Activated CD8-positive, alpha-beta T cell treated with anti-CD3 and anti-CD28 coated beads, Interleukin-2, amount 10 ng/mL, durations not matched to agents 7 days and 5 days (primary cell): Measurements from ENCODE around the gene CSNK2A1. TPM values are rescaled to one million over a fixed set of nuclear protein-coding genes. Genes with fewer than 3 reads are reported as not detected.
A peak's percentile ranks its signal among the peaks of the same experiment; 100 is the strongest.

Experiments
- ATAC-seq: fragments of 150-1000 bp; cut with Tn5 transposase; one replicate; pipeline ENCODE4 v1.10.0; 2021; ENCODE audit warnings: moderate library complexity
- CTCF ChIA-PET: fragments of 350-600 bp; sonication (Branson Sonifier 250); formaldehyde crosslinking; loops from one replicate; lab custom pipeline; 2021; ENCODE audit warnings: antibody characterized with exemption; lab: Charles Lee
- POLR2A ChIA-PET: fragments of 350-600 bp; sonication (Branson Sonifier 250); formaldehyde crosslinking; loops from one replicate; lab custom pipeline; 2021; ENCODE audit warnings: antibody characterized with exemption; lab: Charles Lee
- DNase-seq: peaks from one replicate; pipeline ENCODE4 v3.0.0-alpha.2; 2020
- H3K27ac Mint-ChIP-seq: one replicate; pipeline ENCODE4 v1.8.0; 2021; ENCODE audit warnings: mild to moderate bottlenecking, mixed read lengths
- H3K27me3 Mint-ChIP-seq: one replicate; pipeline ENCODE4 v1.8.0; 2021; ENCODE audit warnings: low read depth, mixed read lengths
- H3K36me3 Mint-ChIP-seq: one replicate; pipeline ENCODE4 v1.8.0; 2021; ENCODE audit warnings: low read depth, mixed read lengths
- H3K4me1 Mint-ChIP-seq: one replicate; pipeline ENCODE4 v1.8.0; 2021; ENCODE audit warnings: low read depth, mixed read lengths
- H3K4me3 Mint-ChIP-seq: one replicate; pipeline ENCODE4 v1.8.0; 2021; ENCODE audit warnings: mild to moderate bottlenecking, mixed read lengths
- H3K9me3 Mint-ChIP-seq: one replicate; pipeline ENCODE4 v1.8.0; 2022; ENCODE audit warnings: mixed read lengths; ENCODE audit not compliant: insufficient read depth
- total RNA-seq, 2 experiments: library from RNA; stranded (reverse); gene quantifications; one replicate each; pipeline ENCODE4 v1.2.3, GENCODE V29; 2021

The CSNK2A1 gene
- total RNA-seq, 2 experiments from 2014 or later: 116 to 121 TPM

GRCh38 chr20:562232-562897 is 18.8 kb upstream of the CSNK2A1 start:
- DNase-seq: no peak
- Mint-ChIP-seq H3K36me3 (no peaks in the 10 kb centered on the region), H3K4me1 (no peaks in the 10 kb centered on the region), H3K9me3 (no peaks in the 10 kb centered on the region), H3K4me3 (no peak overlapping the region), H3K27ac (no peak overlapping the region), H3K27me3 (peaks cover 13% of the 10 kb centered on the region)
- ATAC-seq: no peak
- CTCF ChIA-PET: interaction anchor here (0.6 to 3.4 kb wide), 9 partner anchors 10 to 177 kb away, joined by 3 to 39 read pairs (median 5); no protein-coding TSS in a partner anchor
- POLR2A ChIA-PET: interaction anchor here (1.0 to 1.4 kb wide), 2 partner anchors 19 to 20 kb away, joined by 3 read pairs; partner anchors contain the start of gene CSNK2A1

GRCh38 chr20:561437-562231 is 18.0 kb upstream of the CSNK2A1 start:
- H3K27ac Mint-ChIP-seq: no peak overlapping the region
- H3K9me3 Mint-ChIP-seq: no peaks in the 10 kb centered on the region
- ChIA-PET POLR2A (interaction anchor here (0.6 to 1.0 kb wide), 2 partner anchors 18 to 36 kb away, joined by 3 read pairs; partner anchors contain the start of gene CSNK2A1), CTCF (interaction anchor here (0.8 to 3.4 kb wide), 10 partner anchors 9 to 177 kb away, joined by 3 to 39 read pairs (median 6); partner anchors contain the start of gene CSNK2A1)
- no peak overlapping the region for H3K4me3 Mint-ChIP-seq
- H3K27me3 Mint-ChIP-seq: peaks cover 8% of the 10 kb centered on the region
- peak; percentile 67 for DNase-seq
- H3K36me3 Mint-ChIP-seq: no peaks in the 10 kb centered on the region
- peak; percentile 77 for ATAC-seq
- H3K4me1 Mint-ChIP-seq: no peaks in the 10 kb centered on the region

- no peak overlapping the region for H3K4me3 Mint-ChIP-seq
- no peak overlapping the region for H3K27ac Mint-ChIP-seq
- POLR2A ChIA-PET: no interaction called here
- CTCF ChIA-PET: interaction anchor here (0.7 to 3.4 kb wide), 7 partner anchors 17 to 178 kb away, joined by 3 to 39 read pairs (median 5); partner anchors contain the start of gene CSNK2A1
- no peak for ATAC-seq
- no peak for DNase-seq
- peaks cover 13% of the 10 kb centered on the region for H3K27me3 Mint-ChIP-seq
- H3K36me3 Mint-ChIP-seq: no peaks in the 10 kb centered on the region
- H3K9me3 Mint-ChIP-seq: no peaks in the 10 kb centered on the region
- H3K4me1 Mint-ChIP-seq: no peaks in the 10 kb centered on the region
Observed at GRCh38 chr20:560680-561079, 17.1 kb upstream of the CSNK2A1 start.

DNA sequence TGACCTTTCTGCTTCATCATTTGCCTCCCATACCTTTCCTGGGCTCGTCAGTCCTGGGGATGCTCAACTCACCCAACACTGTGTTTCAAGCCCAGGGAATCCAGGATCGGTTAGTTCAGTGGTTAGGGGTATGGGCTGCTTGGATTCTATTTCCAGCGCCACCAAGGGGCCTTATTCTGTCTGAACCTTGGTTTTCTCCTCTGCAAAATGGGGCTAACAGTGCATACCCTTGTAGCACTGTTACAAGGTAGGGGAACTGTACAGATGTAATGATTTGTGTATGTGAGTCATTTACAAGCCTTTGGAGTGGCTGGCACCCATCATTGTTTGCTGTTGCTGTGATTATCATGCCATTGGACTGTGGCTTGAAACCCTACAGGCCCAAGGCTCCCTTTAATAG is 14.5 kb upstream of the CSNK2A1 start:
- CTCF ChIA-PET: interaction anchor here (3.0 kb wide), 1 partner anchor 87 kb away, joined by 8 read pairs; no protein-coding TSS in a partner anchor
- POLR2A ChIA-PET: no interaction called here

DNA sequence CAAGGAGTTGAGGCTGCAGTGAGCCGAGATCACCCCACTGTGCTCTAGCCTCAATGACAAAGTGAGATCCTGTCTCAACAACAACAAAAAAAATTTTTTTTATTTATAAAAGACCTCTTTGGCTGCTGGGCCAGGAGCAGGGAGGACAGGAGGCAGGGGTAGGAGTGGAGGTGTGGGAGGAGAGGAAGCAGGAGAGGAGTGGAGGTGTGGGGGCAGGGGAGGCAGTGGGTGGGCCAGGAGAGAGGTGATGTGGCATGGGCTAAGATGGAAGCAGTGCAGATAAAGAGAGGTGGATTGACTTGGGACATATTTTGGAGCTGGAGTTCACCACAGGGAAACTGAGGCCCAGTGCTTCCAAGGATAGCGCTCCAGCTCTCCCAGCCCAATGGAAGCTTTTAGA is 13.4 kb upstream of the CSNK2A1 start:
- H3K4me3 Mint-ChIP-seq: no peak overlapping the region
- H3K27ac Mint-ChIP-seq: no peak overlapping the region
- ChIA-PET POLR2A (no interaction called here), CTCF (interaction anchor here (3.0 kb wide), 1 partner anchor 89 kb away, joined by 8 read pairs; no protein-coding TSS in a partner anchor)
- H3K27me3 Mint-ChIP-seq: peaks cover 31% of the 10 kb centered on the region
- DNase-seq: no peak
- H3K9me3 Mint-ChIP-seq: no peaks in the 10 kb centered on the region
- no peaks in the 10 kb centered on the region for H3K36me3 Mint-ChIP-seq
- H3K4me1 Mint-ChIP-seq: no peaks in the 10 kb centered on the region
- ATAC-seq: no peak

More for the DNA sequence above, 14.5 kb upstream of the CSNK2A1 start:
- DNase-seq (no peak), ATAC-seq (no peak)
- Mint-ChIP-seq H3K9me3 (no peaks in the 10 kb centered on the region), H3K4me1 (no peaks in the 10 kb centered on the region), H3K4me3 (no peak overlapping the region), H3K27me3 (peaks cover 28% of the 10 kb centered on the region), H3K36me3 (no peaks in the 10 kb centered on the region), H3K27ac (no peak overlapping the region)

GRCh38 chr20:555976-556385 is 12.4 kb upstream of the CSNK2A1 start:
- no peak for DNase-seq
- ChIA-PET CTCF (interaction anchor here (3.0 kb wide), 1 partner anchor 90 kb away, joined by 8 read pairs; no protein-coding TSS in a partner anchor), POLR2A (no interaction called here)
- no peak for ATAC-seq
- peaks cover 34% of the 10 kb centered on the region for H3K27me3 Mint-ChIP-seq
- no peaks in the 10 kb centered on the region for H3K4me1 Mint-ChIP-seq
- no peak overlapping the region for H3K4me3 Mint-ChIP-seq
- H3K9me3 Mint-ChIP-seq: no peaks in the 10 kb centered on the region
- no peak overlapping the region for H3K27ac Mint-ChIP-seq
- no peaks in the 10 kb centered on the region for H3K36me3 Mint-ChIP-seq

- H3K27me3 Mint-ChIP-seq: peaks cover 44% of the 10 kb centered on the region
- ChIA-PET CTCF (interaction anchor here (1.0 kb wide), 1 partner anchor 95 kb away, joined by 3 read pairs; no protein-coding TSS in a partner anchor), POLR2A (no interaction called here)
Observed at GRCh38 chr20:550611-551010, 7.0 kb upstream of the CSNK2A1 start.

GRCh38 chr20:549722-550496 is 6.3 kb upstream of the CSNK2A1 start:
- ATAC-seq (no peak), DNase-seq (no peak)
- H3K9me3 Mint-ChIP-seq: no peaks in the 10 kb centered on the region
- ChIA-PET CTCF (interaction anchor here (0.9 kb wide), 1 partner anchor 13 kb away, joined by 3 read pairs; no protein-coding TSS in a partner anchor), POLR2A (no interaction called here)
- H3K27ac Mint-ChIP-seq: no peak overlapping the region
- peaks cover 39% of the 10 kb centered on the region for H3K27me3 Mint-ChIP-seq
- no peak overlapping the region for H3K4me3 Mint-ChIP-seq
- H3K36me3 Mint-ChIP-seq: no peaks in the 10 kb centered on the region
- no peaks in the 10 kb centered on the region for H3K4me1 Mint-ChIP-seq

More at GRCh38 chr20:550611-551010, 7.0 kb upstream of the CSNK2A1 start:
- Mint-ChIP-seq H3K4me1 (no peaks in the 10 kb centered on the region), H3K36me3 (no peaks in the 10 kb centered on the region), H3K9me3 (no peaks in the 10 kb centered on the region), H3K4me3 (no peak overlapping the region), H3K27ac (no peak overlapping the region)
- ATAC-seq: no peak
- no peak for DNase-seq

- H3K36me3 Mint-ChIP-seq: peaks cover 8% of the 10 kb centered on the region
- no peaks in the 10 kb centered on the region for H3K9me3 Mint-ChIP-seq
- H3K27ac Mint-ChIP-seq: no peak overlapping the region
- DNase-seq (no peak), ATAC-seq (no peak)
- POLR2A ChIA-PET: no interaction called here
- no peak overlapping the region for H3K4me3 Mint-ChIP-seq
- H3K4me1 Mint-ChIP-seq: peaks cover 9% of the 10 kb centered on the region
- CTCF ChIA-PET: no interaction called here
- peaks cover 32% of the 10 kb centered on the region for H3K27me3 Mint-ChIP-seq
Observed at GRCh38 chr20:548906-549305, 5.3 kb upstream of the CSNK2A1 start.

GRCh38 chr20:547394-547793 is 3.8 kb upstream of the CSNK2A1 start:
- CTCF ChIA-PET: no interaction called here
- H3K27me3 Mint-ChIP-seq: peaks cover 28% of the 10 kb centered on the region
- no peak overlapping the region for H3K4me3 Mint-ChIP-seq
- H3K36me3 Mint-ChIP-seq: peaks cover 13% of the 10 kb centered on the region
- DNase-seq (no peak), ATAC-seq (no peak)
- no peak overlapping the region for H3K27ac Mint-ChIP-seq
- H3K9me3 Mint-ChIP-seq: no peaks in the 10 kb centered on the region
- POLR2A ChIA-PET: interaction anchor here (0.6 kb wide), 1 partner anchor 34 kb away, joined by 3 read pairs; no protein-coding TSS in a partner anchor
- peaks cover 18% of the 10 kb centered on the region for H3K4me1 Mint-ChIP-seq

DNA sequence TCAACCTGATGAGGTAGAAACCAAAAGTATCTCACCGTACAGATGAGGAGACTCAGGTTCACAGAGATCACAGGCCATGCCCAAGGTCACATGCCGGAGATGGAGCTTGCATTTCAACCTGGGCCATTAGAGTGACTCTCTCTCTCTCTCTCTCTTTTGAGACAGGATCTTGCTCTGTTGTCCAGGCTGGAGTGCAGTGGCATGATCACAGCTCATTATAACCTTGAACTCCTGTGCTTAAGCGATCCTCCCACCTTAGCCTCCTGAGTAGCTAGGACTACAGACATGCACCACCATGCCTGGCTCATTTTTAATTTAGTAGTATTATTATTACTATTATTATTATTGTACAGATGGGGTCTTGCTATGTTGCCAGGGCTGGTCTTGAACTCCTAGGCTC is 2.8 kb upstream of the CSNK2A1 start:
- H3K4me1 Mint-ChIP-seq: peaks cover 27% of the 10 kb centered on the region
- no peak overlapping the region for H3K27ac Mint-ChIP-seq
- POLR2A ChIA-PET: no interaction called here
- no peaks in the 10 kb centered on the region for H3K9me3 Mint-ChIP-seq
- no peak for ATAC-seq
- H3K27me3 Mint-ChIP-seq: peaks cover 23% of the 10 kb centered on the region
- DNase-seq: no peak
- peaks cover 20% of the 10 kb centered on the region for H3K36me3 Mint-ChIP-seq
- H3K4me3 Mint-ChIP-seq: no peak overlapping the region
- CTCF ChIA-PET: no interaction called here
